ENCODE measurements around the gene ASB10. TPM values are rescaled to one million over a fixed set of nuclear protein-coding genes. Genes with fewer than 3 reads are reported as not detected.

Gene ASB10
- polyA plus RNA-seq, 1 experiment: not detected

DNA sequence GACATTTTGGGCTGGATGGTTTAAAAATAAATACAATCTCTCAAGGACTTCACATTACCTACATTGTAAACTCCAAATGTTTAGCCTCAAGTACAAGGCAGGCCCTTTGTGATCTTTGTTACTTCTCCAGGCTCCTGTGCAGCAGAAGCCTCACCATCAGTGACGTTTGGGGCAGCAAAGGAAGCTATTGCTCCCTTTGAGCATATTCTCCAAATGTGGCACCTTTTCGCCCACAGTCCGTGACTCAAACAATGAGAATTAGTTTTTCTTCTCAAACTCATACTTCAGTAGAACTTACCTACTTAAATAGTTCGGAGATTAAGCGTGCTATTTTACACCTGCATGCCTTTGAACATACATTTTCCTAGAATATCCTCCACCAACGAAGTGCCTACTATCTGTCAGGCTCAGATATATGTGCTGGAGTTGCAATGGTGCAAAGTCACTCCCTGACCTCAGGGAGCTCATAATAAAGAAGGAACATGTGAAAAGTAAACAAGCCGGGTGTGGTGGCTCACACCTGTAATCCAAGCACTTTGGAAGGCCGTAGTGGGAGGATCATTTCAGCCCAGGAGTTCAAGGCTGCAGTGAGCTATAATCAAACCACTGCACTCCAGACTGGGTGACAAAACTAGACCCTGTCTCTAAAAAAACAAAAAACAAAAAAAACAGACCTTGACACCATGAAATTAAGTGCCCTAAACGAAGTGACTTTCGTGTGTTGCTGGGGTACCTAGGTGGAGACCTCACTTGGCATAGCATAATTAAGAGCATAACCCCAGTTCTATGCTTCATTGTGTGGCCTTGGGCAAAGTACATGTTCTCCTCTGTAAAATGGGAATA is 41.2 kb upstream of the ASB10 start:
- Histone ChIP-seq H3K4me3 (ENCODE audit: low read depth, low read length) (peak overlapping the region; percentile 46), H3K36me3 (ENCODE audit: control insufficient read depth, insufficient read depth, low read length) (peaks cover 13% of the 10 kb centered on the region), H3K27me3 (ENCODE audit: control insufficient read depth, insufficient read depth, low read length) (no peaks in the 10 kb centered on the region)
- ChIA-PET CTCF (interaction anchor here (2.7 to 3.3 kb wide), 2 partner anchors 16 to 18 kb away, joined by 6 to 15 read pairs; no protein-coding TSS in a partner anchor), POLR2A (no interaction called here)
- DNase-seq (ENCODE audit: low read depth): no peak
- TF ChIP-seq, protein P1, sequence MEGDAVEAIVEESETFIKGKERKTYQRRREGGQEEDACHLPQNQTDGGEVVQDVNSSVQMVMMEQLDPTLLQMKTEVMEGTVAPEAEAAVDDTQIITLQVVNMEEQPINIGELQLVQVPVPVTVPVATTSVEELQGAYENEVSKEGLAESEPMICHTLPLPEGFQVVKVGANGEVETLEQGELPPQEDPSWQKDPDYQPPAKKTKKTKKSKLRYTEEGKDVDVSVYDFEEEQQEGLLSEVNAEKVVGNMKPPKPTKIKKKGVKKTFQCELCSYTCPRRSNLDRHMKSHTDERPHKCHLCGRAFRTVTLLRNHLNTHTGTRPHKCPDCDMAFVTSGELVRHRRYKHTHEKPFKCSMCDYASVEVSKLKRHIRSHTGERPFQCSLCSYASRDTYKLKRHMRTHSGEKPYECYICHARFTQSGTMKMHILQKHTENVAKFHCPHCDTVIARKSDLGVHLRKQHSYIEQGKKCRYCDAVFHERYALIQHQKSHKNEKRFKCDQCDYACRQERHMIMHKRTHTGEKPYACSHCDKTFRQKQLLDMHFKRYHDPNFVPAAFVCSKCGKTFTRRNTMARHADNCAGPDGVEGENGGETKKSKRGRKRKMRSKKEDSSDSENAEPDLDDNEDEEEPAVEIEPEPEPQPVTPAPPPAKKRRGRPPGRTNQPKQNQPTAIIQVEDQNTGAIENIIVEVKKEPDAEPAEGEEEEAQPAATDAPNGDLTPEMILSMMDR (IDR thresholded peaks at IDR 0.05; ENCODE audit: insufficient read depth, low read depth, low read length): no peak

DNA sequence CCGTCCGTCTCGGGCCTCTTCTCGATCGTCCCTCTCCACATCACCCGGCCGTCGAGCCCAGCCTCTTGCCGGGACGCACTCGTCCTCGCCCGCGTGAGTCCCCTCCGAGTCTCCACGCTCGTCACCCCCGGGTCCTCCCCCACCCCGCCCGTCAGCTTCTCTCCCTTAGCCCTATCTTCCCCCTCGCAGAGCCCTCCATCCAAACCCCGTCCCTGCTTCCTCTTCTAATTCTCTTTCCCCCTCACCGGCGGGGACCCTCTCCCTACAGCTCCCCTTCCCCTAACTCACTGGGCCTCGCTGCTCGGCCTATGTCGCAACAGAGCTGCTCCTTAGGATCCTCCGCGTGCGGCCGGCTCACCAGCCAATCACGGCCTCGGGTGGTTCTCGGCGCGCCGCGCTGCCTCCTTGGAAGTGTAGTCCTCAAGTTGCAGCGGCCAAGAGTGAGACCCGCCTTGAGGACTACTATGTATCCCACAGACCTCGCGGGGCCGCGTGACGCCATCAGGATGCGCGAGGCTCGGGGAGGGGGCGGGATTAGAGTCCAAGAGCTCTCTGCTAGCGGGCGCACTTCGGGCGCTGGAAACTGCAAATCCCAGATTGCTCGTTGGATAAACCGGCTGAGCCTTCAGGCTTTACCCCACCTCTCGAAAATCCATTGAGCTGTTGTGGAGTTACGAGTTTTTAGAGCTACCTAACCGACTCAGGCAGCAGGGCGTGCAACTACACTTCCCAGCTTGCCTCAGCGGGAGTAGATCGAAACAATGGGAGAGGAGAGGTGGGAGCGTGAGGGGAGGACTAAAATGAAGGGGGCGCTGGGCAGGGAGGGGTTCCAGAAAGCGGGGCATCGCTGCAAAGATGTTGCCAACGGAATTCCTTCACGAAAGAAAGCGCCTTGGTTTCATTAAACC is 40.1 kb upstream of the ASB10 start, which contains the start of gene ABCF2:
ABCF2 (minus strand) TSS at position 331 of the 908 bp plus-strand sequence. CDS start 747 bp downstream, outside the sequence.
- peaks cover 20% of the 10 kb centered on the region for H3K36me3 ChIP-seq (ENCODE audit: control insufficient read depth, insufficient read depth, low read length)
- H3K4me3 ChIP-seq (ENCODE audit: low read depth, low read length): peak within 1 kb of the TSS; percentile 96
- CTCF ChIA-PET: interaction anchor here (0.6 to 3.3 kb wide), 7 partner anchors 17 to 78 kb away, joined by 3 to 15 read pairs (median 3); partner anchors contain the start of gene SMARCD3
- DNase-seq (ENCODE audit: low read depth): peak; percentile 95
- TF ChIP-seq, protein P1 (IDR thresholded peaks at IDR 0.05; ENCODE audit: insufficient read depth, low read depth, low read length): 0 out of 2 replicates have a peak, but pooled peaks have one; percentile 11
- POLR2A ChIA-PET: interaction anchor here (0.6 to 1.1 kb wide), 3 partner anchors 10 to 492 kb away, joined by 3 to 13 read pairs (median 3); partner anchors contain the start of gene ABCB8
- no peaks in the 10 kb centered on the region for H3K27me3 ChIP-seq (ENCODE audit: control insufficient read depth, insufficient read depth, low read length)

DNA sequence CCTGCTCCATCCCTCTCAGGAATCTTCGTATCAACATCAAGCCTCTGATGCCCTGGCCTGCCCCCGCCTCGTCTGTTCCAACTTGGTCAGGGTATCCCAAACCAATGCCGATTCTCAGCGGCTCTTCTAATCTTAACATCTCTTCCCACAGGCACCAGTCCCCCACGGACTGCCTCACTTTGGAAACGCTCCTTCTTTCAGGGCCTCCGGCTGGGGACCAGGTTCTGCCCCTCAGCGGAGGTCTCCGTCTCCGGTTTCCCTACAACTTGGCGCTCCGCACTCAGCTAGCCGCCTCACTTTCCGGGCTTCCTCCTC is 39.5 kb upstream of the ASB10 start:
- DNase-seq (ENCODE audit: low read depth): no peak
- POLR2A ChIA-PET: interaction anchor here (1.0 kb wide), 1 partner anchor 198 kb away, joined by 3 read pairs; the partner anchor contains the start of gene ABCB8
- Histone ChIP-seq H3K4me3 (ENCODE audit: low read depth, low read length) (peak overlapping the region; percentile 96), H3K36me3 (ENCODE audit: control insufficient read depth, insufficient read depth, low read length) (peaks cover 21% of the 10 kb centered on the region), H3K27me3 (ENCODE audit: control insufficient read depth, insufficient read depth, low read length) (no peaks in the 10 kb centered on the region)
- TF ChIP-seq, protein P1 (IDR thresholded peaks at IDR 0.05; ENCODE audit: insufficient read depth, low read depth, low read length): no peak
- CTCF ChIA-PET: interaction anchor here (0.6 to 1.3 kb wide), 4 partner anchors 22 to 79 kb away, joined by 3 to 5 read pairs (median 3); partner anchors contain the start of gene SMARCD3

DNA sequence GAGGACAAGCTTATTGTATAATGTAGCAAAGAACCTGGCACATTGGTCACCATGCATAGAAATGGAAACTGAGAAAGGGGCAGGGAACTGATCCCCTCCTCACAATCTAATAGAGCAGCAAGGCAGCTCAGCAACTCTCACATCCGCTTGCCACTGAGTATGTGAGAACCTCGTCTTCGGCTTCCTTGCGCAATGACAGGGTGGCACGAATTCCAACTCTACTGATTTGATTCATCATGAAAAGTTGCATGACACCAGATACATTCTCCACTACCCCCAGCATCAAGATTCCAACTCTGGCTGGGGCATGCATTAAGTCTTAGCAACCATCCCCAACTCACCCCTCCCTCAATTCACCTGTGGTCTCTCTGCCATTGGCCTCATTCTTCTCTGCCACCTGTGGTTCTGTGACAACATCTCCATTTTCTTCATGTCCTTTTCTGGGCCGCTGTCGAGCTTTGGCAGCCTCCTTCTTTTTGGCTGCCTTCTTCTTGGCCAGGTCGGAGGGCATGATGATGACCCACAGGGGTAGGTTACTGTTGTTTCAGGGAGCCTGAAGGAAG is 39.0 kb upstream of the ASB10 start:
- Histone ChIP-seq H3K27me3 (ENCODE audit: control insufficient read depth, insufficient read depth, low read length) (no peaks in the 10 kb centered on the region), H3K36me3 (ENCODE audit: control insufficient read depth, insufficient read depth, low read length) (peaks cover 22% of the 10 kb centered on the region), H3K4me3 (ENCODE audit: low read depth, low read length) (peak overlapping the region; percentile 96)
- no peak for DNase-seq (ENCODE audit: low read depth)
- ChIA-PET CTCF (interaction anchor here (0.6 to 1.3 kb wide), 4 partner anchors 43 to 78 kb away, joined by 3 to 4 read pairs (median 3); no protein-coding TSS in a partner anchor), POLR2A (no interaction called here)
- TF ChIP-seq, protein P1 (IDR thresholded peaks at IDR 0.05; ENCODE audit: insufficient read depth, low read depth, low read length): no peak
